ENCODE measurements around the gene LYPD6B.

DNA sequence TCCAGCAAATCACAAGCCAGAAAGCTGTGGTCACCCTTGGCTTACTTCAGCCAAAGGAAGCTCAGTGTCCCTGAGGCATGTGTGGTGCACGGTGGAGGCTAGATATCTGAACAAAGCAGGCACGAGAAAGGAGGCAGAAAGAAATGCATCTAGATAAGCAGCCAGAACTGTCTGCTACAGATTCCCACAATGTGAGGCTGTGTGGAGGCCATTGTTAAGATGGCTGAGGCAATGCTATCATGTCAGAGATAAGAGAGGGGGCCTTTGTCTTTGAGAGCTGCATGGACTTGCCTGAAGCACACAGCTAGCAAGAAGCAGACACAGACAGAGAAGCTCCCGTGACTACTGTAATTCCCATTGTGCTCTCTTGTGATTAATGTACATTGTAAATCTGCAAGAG is 181.4 kb downstream of the LYPD6B start:
- TF ChIP-seq CTCF (IDR thresholded peaks at IDR 0.05) (no peak), POLR2A (IDR thresholded peaks at IDR 0.05) (no peak)

All from gastroesophageal sphincter (tissue), 3 donors.